ENCODE results near the gene BAG5.

Gene BAG5

GRCh38 chr14:103563844-103564505 lies 1.5 kb upstream of the BAG5 start:
- FAIRE-seq: no peak

DNA sequence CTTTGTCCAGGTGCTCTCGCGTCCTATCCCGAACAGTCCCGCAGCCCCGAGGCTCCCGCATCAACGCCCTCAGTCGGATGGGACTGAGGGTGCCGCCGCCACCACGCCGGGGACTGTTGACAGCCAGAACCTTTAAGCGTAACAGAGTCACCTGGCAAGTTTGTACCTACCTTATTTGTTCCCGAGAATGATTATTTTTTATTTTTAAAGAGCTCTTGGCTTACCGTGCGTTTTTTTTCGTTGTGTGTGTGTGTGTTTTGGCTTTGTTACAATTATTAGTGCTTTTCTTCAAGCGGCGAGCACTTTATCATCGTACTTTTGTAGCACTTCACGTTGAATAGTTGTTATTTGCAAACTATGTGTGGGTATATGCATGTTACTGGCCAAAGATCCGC lies 766 bp upstream of the BAG5 start:
- FAIRE-seq: no peak

- FAIRE-seq: no peak
Measured at GRCh38 chr14:103562179-103562428, 353 bp downstream of the BAG5 start.

DNA sequence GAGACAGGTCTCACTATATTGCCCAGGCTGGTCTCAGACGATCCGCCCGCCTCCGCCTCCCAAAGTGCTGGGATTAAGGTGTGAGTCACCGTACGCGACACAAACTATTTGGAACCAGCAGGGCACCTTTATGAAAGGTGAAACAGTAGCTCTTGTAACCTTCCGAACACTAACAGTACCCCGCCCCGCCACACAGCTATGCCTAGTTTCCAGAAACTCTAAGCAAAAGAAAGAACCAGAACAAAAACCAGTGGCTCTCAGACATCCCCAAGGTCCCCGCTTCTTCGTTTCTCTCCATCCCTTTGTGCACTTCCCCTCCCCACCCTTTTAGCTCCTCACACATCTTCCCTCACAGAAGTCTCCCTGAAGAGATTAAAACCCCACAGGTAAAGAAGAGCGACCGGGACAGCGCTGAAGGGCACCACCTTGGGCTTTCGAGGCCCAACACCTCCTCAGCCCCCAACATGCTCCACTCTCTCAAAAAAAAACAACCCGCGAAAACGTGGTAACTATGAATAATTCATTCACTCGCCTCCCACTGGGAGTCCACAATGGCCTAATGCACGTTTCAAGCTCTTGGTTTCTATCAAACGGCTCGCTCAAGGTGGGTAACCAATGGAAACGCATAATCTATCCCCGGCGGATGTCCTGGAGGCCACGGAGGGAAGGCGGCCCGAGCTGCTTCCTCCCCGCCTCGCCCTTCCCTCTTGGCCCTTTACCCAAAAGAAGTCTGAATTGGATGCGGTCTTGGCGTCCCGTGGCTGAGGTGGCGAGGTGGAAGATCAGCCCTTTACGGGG lies 877 bp downstream of the BAG5 start:
- FAIRE-seq: no peak

GRCh38 chr14:103560691-103561090 lies 1.8 kb downstream of the BAG5 start:
- no peak for FAIRE-seq

DNA sequence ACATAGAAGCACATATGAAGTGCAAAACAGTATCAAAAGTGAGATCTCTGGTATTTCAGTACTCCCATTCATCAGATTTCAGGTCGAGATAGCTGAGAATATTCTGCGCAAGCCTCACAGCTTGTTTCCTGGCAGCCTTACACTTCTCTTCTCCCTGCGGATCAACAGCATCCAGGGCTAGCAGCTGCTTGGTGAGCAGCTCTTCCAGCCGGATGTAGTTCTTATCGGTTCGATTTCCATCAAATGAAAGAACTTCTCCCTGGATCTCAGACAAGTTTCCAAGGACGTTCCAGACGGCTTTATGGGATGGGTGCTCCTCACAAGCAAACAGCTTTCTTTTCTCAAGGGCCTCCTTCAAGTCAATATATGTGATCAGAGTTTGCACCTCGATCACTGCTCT lies 2.7 kb downstream of the BAG5 start:
- no peak for FAIRE-seq

GRCh38 chr14:103558071-103558882 lies 4.2 kb downstream of the BAG5 start:
- FAIRE-seq: no peak

DNA sequence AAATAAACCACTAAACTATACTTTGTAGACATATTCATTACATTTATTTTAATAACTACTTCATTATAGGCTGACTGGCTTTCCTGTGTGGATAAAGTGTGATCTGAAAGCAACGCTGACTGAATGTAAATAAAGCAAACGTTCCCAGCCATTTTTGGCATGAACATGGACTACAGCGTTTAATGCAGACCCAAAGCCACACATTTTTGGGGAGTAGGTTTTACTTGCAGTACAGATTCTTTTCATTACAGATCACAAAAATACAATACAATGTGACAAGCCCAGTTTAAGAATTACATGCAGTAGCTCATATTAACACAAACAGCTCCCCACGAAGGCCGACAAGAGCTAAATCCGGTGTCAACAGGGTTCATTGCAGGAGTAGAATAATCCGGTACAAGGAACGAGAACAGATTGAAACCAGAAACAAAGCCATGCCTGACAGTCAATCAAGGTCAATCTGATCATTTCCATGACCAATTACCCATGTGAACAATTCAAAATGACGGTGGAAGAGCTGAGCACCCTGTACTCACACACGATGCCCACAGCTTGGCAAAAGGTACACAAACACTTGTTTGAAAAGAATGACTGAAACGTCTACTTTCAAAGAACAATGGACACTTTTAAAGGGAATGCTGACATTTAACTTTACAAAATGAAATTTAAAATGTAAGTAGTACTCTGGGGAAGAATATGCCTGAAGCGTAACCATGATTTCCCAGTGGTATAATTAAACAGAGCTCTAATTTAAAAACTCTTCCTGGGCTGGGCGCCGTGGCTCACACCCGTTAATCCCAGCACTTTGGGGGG lies 5.3 kb downstream of the BAG5 start:
- no peak for FAIRE-seq

DNA sequence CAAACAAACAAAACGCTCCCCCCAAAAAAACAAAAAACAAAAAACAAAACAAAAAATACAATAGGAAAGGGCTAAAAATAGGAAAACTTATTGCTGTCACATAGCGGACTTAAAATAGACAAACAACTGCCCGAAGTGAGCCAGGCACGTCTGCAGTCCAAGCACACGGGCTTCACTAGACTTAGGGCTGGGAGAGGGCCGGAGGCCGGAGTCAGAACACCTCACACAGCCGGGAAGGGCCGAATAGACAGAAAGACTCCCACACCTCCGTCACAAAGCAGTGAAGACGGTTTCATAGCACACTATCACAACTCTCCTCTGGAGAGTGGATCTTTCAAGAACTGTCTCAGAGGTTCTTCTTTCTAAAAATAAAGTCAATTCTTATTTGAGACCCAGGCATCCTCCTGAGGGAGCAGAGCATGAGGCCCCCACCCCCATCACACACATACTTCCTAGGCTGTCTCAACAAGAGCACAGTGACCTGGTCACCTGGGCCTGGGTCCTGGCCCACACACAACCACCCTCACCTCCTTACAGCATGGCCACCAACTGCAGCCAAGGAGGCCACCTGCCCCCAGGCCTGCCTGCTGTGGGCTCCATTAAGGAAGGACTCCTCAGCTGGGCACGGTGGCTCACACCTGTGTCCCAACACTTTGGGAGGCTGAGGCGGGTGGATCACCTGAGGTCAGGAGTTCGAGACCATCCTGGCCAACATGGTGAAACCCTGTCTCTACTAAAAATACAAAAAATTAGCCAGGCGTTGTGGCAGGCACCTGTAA lies 6.7 kb downstream of the BAG5 start:
- FAIRE-seq: no peak

DNA sequence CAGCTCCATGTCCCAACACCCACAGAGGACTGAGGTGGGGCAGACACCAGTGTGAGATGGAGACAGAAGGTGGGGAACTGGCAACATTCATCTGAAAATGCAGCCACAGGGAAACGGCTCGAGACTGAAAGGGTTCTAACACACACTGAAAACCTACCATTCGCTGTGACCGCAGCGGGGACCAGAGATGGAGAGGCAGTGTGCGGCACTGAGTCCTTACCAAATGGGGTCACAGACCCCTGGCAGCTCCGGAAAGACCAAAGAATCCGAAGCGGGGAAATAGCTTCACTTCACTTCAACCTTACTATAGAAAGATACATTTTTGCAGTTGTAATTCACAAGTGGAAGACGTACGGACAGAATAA lies 9.6 kb downstream of the BAG5 start:
- no peak for FAIRE-seq

GRCh38 chr14:103552011-103552845 lies 10.2 kb downstream of the BAG5 start:
- no peak for FAIRE-seq

- no peak for FAIRE-seq
Measured at GRCh38 chr14:103551338-103551762, 11.1 kb downstream of the BAG5 start.

DNA sequence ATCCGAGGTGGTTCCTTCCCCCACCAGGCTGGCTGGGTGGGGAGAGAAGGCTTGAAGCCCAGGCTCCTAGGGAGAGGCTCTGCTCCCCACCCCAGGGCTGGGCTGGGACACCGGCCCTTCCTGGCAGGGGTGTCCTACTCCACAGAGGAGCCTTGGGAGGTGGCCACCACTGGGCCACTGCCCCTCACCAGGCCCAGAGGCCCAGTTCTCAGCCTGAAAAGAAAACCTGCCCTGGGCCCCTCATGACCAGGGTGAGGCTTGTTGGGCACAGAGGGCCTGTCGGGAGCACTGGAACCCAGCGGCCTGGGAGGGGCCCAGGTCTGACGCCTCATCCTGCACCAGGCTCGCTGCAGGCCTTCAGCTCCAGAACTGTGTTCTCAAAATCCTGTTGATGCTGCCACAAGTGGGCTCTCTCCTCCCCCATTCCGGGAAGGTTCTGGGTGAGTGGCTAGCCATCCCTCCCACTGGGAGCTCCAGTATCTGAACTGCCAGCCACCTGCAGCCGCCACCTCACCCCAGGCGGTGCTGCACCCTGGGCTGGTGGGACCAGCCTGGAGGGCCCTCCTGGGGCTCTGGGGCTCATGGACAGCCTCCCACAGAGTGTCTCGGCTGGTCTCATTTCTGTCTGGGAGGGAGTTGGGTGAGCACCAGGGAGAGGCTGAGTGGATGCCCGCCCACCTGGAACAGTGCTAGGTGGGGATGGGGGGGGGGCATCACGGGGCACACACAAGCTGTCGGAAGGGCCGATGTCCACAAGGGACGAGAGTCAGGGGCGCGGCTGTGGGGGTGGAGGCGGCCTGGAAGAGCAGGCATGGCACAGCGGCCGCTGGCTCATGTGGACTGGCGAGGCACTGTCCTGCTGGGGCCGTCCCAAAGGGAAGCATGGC lies 11.8 kb downstream of the BAG5 start:
- FAIRE-seq: no peak

GRCh38 chr14:103549361-103550311 lies 12.8 kb downstream of the BAG5 start:
- FAIRE-seq: no peak

DNA sequence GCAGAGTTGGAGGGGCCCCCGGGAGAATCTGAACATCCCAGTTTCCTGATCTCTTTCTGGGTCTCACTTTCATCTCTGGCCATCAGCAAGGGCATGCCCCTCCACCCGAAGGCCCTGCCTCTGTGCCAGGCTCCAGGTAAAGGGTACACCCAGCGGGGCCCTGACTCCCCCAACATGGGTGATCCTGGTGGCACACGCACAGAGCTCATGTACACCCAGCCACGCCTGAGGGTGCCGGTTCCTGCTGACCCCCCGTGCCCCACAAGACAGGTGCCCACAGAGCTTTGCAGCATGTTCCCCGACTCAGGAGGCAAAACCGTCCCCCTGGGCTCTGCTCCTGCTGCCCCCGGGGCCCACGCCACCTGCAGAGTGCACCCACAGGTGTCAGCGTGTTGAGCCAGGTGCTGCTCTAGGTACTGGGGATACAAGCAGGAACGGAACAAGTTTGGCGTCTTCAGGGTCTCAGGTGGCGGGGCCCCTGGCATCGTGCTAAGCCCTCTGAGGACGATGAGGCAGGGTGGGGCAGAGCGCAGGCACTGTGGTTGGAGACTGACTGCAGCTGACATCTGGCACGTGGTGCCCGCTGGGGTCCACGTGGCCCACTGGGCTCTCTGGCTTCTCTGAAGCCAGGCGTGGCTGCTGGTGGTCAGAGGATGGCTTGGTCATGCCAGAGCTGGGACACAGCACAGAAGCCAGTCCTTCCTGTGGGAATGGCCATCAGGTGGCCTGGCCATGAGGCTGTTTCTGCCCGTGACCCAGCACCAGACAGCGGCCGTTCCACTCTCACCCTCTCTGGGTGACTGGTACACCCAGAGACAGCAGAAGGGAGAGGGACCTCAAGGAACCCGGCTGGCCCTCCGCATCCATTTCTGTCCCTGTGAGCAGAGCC lies 13.8 kb downstream of the BAG5 start:
- no peak for FAIRE-seq

- FAIRE-seq: no peak
Measured at GRCh38 chr14:103547941-103548462, 14.5 kb downstream of the BAG5 start.

DNA sequence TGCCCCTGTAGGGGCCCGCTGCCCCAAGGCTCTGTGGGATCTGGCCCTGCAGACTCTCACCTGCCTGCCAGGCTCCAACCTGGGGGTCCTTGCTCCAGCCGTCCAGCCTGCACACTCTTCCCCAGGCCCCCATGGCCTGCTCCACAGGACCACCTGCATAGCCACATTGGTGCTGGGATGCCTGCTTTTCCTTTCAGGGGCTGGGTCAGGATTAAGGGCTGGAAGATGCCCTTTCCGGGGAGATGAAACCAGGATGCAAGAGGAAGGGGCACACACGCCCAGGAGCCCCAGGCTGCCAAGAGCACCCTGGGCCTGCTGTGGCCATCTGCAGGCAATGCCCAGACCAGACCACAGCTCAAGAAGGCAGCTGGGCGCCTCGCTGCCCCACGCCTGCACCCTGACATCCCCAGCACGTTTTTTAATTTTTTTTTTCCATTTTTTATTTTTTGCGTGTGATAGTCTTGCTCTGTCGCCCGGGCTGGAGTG lies 15.0 kb downstream of the BAG5 start:
- FAIRE-seq: no peak
